ENCODE data around the gene ALPK3. TPM values are rescaled to one million over a fixed set of nuclear protein-coding genes. Genes with fewer than 3 reads are reported as not detected.
A peak's percentile ranks its signal among the peaks of the same experiment; 100 is the strongest.

Gene ALPK3
- total RNA-seq, 1 donor from 2014 or later, result 64.6 TPM

DNA sequence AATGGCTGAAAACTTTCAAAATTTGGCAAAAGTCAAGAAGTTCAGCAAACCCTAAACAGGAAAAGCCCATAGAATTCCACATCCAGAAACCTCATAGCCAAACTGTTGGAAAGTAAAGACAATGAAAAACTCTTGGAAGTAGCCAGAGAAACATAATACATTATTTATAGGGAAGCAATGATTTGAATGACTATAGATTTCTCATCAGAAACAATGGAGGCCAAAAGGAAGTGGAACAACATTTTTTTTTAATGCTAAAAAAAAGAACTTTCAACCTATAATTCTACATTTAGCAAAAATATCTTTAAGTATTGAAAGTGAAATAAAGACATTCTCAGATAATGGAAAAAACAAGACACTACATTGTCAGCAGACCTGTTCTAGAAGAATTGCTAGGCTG lies 30.2 kb downstream of the ALPK3 start:
- DNase-seq, result no peak

DNA sequence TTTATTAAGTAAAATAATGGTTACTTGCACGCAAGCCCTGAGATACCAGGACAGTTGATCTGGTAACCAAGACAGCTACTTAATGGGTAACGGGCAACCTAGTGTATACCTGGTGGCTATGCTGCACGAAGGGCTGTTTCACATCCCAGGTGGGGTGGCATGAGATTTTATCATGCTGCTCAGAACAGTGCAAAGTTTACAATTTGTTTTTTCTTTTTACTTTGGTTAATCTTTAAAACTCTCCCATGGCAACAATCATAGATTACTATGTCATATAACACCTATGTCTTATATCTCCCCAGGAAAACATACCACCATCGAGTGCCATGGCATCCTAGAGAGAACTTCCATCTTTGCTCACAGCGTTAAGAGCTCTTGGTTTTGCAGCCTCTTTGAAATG lies 35.1 kb downstream of the ALPK3 start:
- DNase-seq, result no peak

DNA sequence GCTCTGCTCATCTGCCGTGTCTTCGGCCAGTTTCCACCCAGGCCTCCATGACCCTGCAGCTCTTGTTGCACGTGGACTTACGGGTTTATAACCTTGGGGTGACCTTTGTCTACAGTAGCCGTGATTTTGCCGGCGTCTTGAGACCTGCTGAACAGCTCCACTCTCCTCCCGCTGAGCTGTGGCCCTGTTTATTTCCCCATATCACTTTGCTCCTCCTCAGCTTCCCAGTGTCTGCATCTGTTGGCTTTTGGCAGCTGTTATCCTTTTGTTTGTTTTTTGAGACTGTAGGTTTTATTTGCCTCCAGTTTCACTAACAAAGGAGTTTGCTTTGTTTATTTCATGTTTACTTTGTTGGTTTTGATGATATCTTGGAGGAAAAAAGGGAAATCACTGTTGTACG lies 38.0 kb downstream of the ALPK3 start:
- no peak for DNase-seq

DNA sequence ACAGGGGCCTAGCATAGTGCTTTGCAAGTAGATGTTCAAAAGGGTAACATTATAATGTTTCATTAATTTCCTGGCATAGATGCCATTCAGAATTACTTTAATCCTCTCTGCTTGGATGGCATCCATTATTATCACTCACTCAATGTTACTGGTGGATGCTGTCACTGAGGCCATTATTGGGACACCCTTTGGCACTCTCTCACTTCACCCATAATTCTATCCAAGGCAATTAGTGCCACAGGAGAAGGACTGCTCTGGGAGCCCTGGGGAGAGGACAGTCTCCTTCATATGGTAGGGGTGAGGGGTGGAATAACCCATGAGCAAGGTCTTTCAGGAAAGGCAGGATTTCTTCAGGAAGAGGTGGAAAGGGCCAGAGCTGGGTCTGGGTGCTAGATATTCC lies 38.6 kb downstream of the ALPK3 start:
- no peak for DNase-seq

DNA sequence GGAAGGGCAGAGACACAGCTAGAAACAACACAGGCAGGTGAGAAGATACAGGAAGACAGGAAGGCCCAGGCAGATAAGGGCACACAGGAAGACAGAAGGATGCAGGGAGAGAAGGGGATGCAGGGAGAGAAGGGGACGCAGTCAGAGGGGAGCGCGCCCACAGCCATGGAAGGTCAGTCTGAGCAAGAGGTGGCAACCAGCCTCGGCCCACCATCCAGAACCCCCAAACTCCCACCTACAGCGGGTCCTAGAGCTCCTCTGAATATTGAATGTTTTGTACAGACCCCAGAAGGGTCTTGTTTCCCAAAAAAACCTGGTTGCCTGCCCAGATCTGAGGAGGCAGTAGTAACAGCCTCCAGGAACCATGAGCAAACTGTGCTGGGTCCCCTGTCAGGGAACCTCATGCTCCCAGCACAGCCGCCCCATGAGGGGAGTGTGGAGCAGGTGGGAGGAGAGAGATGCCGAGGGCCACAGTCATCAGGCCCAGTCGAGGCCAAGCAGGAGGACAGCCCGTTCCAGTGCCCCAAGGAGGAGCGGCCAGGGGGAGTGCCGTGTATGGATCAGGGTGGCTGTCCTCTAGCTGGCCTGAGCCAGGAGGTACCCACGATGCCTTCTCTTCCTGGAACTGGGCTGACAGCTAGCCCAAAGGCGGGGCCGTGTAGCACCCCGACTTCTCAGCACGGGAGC lies 39.7 kb downstream of the ALPK3 start:
- no peak for DNase-seq

DNA sequence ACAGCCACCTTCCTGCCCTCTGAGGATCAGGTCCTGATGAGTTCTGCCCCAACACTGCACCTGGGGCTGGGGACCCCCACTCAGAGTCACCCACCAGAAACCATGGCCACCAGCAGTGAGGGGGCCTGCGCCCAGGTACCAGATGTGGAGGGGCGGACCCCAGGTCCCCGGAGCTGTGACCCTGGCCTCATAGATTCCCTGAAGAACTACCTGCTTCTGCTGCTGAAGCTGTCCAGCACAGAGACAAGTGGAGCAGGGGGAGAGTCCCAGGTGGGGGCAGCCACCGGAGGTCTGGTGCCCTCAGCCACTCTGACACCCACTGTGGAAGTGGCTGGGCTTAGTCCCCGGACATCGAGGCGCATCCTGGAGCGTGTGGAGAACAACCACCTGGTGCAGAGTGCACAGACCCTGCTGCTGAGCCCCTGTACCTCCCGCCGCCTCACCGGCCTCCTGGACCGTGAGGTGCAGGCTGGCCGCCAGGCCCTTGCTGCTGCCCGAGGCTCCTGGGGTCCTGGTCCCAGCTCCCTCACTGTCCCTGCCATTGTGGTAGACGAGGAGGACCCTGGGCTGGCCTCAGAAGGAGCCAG lies 40.4 kb downstream of the ALPK3 start:
- DNase-seq, result no peak

DNA sequence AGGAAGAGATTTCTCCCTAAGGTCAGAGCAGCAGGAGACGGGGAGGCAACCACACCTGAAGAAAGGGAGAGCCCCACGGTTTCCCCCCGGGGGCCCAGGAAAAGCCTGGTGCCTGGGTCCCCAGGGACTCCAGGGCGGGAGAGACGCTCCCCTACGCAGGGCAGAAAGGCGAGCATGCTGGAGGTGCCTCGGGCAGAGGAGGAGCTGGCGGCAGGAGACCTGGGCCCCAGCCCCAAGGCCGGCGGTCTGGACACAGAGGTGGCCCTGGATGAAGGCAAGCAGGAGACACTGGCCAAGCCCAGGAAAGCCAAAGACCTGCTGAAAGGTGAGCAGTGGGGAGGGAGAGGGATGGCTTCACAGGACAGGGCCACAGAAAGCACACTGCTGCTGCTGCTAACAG lies 41.1 kb downstream of the ALPK3 start:
- DNase-seq, result no peak

DNA sequence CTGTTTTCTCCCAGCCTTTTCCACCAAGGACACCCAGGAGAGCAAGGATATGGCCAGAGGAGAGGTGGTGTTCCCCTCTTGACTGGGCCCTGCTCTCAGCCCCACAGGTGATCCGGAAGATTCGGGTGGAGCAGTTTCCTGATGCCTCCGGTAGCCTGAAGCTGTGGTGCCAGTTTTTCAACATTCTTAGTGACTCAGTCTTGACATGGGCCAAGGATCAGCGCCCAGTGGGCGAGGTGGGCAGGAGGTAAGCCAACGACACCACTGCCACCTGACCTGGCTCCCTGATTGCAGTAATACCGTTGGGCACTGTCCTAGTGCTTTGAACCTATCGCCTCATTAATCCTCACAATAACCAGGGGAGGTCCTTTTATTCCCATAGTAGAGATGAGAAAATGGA lies 42.0 kb downstream of the ALPK3 start:
- DNase-seq, result no peak

DNA sequence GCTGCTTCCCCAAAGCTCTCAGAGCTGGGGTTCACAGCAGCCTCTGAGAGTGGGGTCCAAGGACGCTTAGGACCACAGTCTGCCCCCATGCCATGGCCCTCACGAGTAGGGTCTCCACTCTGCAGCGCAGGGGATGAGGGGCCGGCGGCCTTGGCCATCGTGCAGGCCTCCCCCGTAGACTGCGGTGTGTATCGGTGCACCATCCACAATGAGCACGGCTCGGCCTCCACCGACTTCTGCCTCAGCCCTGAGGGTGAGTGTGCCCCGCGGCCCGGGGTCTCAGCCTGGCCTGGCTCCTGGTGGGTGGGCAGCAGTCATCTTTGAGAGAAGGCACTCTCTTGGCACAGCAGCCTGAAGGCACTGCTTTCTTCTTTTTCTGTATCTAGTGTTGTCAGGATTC lies 42.5 kb downstream of the ALPK3 start:
- no peak for DNase-seq

DNA sequence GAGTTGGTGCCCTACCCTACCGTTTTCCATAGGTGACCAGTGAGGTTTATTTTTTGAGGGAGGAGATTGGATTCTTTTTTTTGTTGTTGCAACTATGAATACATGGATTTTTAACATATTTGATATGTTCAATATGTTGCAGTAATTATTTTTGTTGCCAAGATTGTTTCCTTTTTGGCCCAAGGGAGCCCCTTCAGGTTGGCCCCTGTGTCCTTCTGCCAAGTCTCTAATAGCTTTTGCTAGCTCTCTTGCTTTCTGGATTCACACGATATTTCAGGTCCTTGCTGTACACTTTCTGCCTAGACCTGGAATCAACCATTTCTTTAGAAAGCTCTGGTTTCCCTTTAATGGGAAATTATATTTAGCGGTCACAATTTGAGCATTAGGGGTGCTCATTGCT lies 44.6 kb downstream of the ALPK3 start:
- peak; percentile 51 for DNase-seq

DNA sequence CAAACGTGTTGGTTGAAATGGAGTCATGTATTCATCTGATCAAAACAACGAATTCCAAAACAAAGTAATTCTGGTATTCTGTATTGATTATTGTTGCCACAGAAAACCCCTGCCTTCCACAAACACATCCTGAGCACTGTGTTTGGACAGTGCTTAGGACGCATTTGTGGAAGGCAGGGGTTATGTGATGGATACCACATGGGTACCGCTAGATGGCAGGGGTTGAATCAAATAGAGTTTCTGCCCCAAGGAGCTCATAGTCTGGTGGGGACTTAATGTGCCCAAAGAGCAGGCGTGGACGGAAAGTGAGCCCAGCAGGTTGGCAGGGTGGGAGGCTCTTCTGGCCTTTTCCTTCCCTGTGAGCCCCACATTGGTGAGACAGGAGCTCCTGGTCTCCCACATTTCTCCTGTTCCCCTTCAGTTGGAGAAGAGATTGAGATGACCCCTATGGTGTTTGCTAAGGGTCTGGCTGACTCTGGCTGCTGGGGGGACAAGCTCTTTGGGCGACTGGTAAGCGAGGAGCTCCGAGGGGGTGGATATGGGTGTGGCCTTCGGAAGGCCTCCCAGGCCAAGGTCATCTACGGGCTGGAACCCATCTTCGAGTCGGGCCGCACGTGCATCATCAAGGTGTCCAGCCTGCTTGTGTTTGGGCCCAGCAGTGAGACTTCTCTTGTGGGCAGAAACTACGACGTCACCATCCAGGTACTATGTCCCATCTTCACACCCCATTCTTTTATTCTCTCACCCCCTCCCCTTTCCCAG lies 45.2 kb downstream of the ALPK3 start:
- DNase-seq, result no peak

DNA sequence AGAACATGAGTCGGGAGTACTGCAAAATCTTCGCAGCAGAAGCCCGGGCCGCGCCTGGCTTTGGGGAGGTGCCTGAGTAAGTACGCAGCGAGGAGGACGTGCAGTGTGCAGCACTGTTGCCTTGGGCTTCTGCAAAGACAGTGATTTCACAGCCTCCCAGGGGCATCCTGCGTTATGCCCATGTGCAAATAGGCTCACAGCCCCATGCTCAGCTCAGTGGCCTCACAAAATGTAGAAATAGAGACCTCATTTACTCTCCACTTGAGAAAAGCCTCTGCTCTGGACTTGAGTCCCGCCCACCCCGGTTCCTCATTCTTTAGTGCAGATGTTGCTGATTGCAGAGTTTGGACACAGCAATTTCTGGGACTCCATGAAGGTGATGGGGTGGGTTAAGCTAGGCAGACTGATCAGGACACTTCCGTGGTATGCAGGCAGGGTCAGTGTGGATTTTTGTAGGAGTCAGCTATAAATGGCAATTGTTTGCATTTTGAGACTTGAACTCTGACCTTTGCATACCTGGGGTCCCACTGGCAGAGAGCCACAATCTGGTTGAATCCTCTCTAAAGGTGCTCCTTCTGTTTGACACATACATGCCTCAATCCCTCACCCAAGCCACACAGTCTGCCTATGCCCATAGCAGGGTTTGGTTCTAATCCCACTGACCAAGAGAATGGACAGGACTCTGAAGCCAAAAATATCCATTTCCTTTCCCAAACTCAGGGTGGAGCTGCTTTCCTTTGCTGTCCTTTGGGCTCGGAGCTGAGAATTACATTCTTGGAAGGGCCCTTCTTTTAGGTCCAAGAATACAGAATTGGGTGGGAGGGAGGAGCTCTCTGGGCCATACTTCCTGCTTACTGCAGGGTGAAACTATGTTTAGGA lies 46.6 kb downstream of the ALPK3 start:
- DNase-seq, result peak; percentile 58

DNA sequence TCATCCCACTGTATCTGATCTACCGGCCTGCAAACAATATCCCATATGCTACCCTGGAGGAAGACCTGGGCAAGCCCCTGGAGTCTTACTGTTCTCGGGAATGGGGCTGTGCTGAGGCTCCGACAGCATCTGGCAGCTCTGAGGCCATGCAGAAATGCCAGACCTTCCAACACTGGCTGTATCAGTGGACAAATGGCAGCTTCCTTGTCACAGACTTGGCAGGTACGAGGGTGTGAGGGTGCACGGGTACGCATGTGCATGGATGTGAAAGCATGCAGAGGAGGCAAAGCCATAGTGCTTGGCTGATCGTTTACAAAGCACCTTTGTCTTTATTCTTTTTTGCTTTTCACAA lies 47.3 kb downstream of the ALPK3 start:
- DNase-seq, result no peak

DNA sequence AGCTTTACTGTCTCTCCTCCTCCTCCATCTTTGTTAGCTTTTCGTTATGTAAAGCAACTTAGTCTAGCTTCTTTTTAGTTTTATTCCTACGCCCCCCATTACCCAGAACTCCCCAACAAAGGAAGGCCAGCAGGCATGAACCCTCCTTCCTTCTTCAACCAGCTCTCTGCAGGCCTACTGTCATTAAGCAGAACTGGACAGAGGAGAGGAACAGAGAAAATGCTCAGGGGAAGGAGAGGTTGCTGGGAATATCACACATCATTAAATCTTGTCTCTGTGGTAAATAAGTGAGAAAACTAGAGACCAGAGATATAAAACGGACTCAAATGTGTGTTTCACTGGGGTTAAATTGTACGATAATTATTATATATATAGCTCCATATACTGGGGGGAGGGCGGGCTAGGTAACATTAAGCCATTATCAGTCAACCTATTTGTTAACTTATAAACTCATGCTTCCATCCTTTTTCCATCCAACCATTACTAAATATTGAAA lies 48.0 kb downstream of the ALPK3 start:
- DNase-seq, result no peak

DNA sequence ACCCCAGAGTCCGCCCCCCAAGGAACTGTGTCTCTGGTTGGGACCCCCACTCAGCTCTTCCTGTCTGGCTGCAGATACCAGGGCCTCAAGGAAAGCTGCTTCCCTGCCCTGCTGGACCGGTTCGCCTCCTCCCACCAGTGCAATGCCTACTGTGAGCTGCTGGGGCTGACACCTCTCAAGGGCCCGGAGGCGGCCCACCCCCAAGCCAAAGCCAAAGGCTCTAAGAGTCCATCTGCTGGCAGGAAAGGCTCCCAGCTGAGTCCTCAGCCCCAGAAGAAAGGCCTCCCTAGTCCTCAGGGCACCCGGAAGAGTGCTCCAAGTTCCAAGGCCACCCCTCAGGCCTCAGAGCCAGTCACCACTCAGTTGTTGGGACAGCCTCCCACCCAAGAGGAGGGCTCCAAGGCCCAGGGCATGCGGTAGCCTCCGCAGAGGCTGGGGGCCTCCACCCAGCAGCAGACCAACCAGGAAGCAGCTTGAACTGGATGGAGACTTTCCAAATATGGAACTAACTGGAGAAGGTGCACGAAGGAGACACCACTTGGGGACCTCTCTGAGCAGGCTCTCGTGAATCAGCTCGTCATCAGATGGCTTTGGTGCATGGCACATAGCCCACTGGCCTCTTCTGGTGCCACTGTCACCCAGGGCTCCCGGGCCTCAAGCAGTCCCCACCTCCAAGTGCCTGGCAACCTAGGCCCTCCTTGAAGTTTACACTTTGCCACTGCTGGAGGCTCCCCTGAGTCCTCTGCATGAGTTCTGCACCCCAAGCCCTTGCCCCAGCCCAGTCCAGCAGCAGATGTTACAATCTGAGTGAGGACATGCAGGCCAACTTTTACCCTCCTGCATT lies 51.1 kb downstream of the ALPK3 start:
- DNase-seq, result no peak

DNA sequence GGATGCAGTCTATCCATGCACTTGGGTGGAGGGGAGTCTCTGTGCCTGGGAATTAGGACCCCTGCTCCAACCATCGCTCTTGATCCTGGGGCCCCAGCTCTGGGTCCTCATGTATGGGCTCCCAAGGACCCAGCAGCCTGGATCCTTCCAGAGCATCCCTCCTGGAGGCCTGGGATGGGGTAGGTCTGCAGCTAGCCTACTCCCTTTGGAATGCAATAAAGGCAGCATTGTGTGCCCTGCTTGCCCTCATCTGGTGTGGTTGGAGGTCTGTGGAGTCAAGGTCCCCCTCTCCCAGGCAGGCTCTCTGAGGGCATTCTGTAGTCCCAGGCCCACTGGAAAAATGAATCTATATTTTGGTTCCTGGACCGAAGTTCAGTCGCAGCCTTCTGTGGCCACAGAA lies 52.4 kb downstream of the ALPK3 start:
- no peak for DNase-seq

DNA sequence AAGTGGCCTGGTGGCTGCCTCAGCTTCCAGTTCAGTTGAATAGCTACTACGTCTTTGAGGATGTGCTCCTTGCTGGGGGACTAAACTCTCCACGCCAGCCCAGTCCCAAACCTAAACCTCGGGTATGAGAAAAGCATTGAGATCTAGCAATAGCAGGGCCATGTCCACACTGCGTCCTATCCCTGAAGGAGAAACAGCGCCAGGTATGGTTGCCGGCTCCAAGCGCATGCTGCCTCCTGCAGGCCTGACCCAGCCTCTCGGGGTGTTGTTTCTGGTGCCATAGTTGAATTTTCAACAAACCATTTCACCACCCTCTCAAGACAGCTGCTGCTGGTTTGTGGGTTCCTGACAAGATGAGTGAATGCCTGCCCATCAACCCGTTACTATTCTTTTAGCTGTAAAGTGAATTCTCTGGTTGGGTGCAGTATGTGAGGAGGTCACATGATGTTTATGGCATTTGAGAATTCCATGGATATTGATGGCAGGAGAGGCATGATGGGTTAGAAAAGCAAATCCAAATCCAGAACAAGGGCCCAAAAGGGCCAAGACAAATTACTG lies 54.4 kb downstream of the ALPK3 start:
- DNase-seq, result no peak

DNA sequence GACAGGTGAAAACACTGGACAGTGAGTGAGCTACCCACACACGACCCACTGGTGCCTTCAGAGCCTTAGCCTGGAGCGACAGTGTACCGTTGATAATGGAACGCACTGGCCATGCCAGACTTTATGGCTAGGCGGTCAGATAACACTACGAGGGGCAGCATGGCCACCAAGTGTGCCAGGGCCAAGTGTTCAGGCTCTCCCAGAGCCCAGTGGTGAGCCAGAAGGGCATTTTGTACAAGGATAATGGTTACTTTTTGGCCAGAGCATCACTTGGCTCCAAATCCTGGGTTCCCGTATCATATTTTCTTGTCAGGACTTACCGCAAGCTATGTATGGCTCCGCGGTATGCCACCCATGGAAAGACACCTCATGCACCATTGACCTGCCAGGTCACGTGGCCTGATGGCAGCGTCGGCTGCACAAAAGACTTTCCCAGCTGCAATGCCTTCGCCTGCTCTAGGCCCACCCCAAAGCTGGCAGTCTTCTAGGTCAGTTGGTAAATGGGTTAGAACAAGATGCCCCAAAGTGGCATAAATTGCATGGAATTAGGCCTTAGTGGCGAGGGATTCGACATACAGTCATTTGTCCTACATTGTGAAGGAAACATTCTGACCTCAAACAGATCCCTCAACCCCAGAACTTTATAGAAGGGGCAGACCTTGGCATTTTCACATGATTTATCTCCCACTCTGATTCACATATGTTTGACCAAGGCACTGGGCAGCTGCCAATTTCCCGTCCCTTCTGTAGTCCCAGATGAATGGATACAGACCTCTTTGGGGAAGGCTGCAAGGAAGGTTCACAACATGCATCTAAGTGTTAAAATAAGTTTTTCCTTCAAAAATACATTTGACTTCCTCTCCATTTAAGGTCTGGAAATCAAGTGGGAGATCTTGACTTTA lies 55.1 kb downstream of the ALPK3 start:
- no peak for DNase-seq

DNA sequence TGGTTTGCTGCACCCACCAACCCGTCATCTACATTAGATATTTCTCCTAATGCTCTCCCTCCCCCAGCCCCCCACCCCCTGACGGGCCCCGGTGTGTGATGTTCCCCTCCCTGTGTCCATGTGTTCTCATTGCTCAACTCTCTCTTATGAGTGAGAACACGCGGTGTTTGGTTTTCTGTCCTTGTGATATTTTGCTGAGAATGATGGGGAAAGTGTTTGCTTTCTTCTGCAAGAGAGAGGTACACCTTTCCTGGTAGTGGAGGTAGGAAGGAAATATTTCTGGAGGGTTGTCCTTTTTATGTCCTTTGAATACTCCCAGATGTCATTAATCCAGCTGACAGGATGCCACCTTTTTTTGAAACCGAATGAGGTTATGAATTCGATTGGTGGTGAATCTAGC lies 56.8 kb downstream of the ALPK3 start:
- no peak for DNase-seq

DNA sequence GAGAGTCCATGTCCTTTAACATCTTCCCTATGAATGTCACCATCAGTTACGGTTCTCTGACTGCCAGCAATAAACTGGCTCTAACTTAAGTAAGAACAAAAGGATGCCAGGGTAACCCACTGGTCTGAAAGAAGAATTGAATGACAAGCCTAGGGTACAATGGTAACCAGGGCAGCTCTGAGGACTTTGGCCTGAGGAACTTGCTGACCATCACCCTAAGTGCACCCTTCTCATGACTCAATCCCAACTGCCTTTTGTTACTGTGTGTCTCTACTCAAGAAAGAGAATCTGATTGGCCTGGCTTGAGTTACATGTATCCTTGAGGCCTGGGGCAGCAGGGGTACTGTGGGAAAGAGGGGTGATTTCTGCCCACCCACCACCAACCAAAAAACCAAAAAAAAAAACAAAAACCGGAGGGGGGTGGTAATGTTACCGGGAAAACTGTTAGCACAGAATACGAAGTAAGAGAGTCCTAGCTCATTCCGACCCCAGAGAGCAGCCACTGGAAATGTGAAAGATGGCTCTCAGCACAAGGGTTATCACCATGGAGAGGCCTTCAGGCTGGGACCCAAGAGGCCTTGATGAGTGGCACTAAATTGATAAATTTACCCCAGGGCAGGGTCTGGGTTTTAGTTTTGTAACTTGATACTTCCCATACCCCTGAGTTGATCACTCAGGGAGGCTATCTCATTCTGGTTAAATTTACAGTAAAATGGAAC lies 58.0 kb downstream of the ALPK3 start:
- no peak for DNase-seq

Measured in tongue (tissue), 2 donors.